Measurements from ENCODE around the gene MAPK9. TPM values are rescaled to one million over a fixed set of nuclear protein-coding genes. Genes with fewer than 3 reads are reported as not detected.

MAPK9 gene
- total RNA-seq, 1 experiment from 2014 or later: 26.6 TPM

DNA sequence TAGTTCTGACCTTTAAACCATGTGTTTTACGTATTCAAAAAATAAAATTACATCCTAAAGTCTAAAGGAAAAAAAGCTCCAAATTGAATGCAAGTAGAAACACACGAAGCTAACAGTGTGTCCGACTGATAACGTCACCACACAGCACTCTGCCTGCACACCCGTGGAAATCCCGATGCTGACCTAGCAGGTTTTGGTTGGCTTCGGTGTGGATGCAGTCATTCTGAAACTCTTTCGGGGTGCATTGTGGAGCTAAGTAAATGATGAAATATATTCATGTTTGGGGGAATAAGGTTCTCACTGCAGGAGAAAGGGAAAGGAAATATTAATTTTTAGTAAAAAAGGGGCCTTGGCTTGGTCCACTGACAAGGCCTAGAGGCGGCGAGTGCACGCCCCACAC, 84.9 kb downstream of the MAPK9 start:
- DNase-seq (ENCODE audit: low read depth): no peak

DNA sequence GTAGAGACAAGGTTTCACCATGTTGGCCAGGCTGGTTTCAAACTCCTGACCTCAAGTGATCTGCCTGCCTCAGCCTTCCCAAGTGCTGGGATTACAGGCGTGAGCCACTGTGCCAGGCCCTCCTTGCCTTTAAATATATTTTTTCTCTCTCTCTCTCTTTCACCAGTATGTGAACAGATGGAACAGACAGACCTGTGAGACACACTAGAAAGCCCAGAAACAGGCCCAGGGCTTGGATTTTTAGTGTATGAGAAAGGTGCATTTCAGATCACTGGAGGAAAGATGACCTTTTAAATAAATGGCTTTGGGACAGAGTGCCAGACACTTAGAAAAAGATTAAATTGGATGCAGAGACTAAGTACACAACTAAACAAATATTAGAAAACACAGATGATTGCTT, 86.0 kb downstream of the MAPK9 start:
- DNase-seq (ENCODE audit: low read depth): no peak

DNA sequence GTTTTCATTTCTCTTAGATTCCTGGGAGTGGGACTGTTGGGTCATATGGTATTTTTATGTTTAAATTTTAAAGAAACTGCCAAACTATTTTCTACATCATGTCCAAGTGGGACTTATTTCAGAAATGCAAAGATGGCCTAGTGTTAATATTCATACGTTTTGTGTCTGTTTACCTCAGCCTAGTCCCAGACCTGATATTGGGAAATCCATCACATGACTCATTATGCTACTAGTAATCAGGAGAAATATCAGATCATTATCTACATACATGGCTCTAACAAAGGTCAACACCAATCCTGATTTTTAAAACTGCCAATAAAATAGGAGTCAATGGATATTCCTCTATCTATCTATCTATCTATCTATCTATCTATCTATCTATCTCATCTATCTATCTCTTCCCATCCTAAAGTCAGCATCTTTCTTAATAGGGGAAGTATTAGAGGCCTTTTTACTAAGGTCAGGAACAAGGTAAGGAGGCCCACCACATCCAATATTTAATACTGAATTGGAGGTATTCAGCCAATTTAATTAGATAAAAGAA, 87.5 kb downstream of the MAPK9 start:
- DNase-seq (ENCODE audit: low read depth): no peak

DNA sequence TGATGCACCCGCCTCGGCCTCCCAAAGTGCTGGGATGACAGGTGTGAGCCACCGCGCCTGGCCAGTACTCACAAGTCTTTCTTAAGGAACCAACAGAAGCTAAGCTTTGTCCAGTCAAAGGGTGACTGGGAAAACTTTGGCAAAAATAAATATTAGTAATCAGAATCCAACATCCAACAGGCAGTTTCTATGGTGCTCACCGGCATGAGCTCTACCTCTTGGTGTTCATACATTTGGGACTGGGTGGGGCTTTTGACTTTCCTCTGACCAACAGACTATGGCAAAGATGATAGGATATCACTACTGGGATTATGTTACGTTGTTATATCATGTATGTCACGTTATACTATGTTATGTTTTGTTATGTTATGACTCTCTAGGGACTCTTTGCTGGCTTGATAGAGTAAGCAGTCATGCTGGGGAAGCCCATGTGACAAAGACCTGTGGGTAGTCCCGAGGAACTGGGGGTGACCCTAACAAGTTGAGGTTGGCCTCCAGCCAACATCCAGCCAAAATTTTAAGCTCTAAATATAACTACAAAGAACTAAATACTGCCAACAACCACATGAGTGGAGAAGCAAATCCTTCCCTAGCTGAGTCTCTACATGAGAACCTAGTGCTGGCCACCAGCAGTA, 88.8 kb downstream of the MAPK9 start:
- DNase-seq (ENCODE audit: low read depth): no peak

DNA sequence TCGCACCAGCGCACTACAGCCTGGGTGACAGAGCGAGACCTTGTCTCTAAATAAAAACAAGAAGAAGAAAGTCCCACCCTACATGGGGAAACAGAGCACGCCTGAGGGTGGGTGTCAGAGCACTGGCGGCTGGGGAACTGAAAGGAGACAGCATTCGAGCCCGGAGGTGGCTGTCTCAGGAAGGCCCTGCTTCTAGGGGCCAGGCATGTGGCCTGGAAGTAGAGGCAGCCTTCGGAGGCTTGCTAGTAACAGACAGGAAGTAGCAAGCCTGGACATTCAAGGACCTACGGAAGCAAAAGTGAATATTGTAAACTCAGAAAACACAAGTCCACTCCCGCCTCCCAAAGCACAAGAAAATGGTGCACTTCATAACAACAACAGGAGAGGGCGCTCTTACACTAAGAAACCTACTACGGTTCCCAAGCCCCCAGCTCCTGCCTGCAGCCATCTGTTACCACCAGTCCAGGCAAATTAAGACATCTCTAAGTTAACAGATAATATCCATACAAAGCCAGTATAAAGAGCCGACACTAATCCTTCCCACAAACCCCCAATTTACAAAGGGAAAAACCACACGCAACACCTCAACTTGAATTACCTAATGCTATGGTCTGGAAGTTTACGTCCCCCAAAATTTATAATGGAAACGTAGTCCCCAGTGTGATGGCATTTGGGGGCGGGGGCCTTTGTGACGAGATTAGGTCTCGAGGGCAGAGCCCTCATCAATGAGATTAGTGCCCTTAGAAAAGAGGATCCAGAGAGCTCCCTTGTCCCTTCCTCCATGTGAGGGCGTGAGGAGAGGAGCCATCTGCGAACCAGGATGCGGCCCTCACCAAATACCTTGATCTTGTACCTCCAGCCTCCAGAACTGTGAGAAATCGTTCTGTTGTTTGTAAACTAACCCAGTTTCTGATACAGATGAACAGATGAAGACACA, 90.6 kb downstream of the MAPK9 start:
- DNase-seq (ENCODE audit: low read depth): peak; percentile 17

DNA sequence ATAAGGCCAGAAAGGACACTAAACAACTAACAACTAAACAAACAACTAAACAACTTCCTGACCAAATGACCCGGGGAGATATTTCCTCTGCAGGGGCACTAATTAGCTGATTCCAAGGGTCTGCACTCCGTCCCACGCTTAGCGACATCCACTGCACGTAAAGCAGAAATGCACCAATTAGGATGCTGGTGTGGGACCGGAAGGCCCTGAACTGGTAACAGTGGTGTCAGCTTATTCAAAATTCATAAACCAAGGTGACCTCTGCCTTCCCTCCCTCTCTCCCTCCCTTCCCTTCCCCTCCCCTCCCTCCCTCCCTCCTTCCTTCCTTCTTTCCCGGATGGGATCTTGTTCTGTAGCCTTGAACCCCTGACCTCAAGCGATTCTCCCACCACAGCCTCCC, 92.5 kb downstream of the MAPK9 start:
- no peak for DNase-seq (ENCODE audit: low read depth)

DNA sequence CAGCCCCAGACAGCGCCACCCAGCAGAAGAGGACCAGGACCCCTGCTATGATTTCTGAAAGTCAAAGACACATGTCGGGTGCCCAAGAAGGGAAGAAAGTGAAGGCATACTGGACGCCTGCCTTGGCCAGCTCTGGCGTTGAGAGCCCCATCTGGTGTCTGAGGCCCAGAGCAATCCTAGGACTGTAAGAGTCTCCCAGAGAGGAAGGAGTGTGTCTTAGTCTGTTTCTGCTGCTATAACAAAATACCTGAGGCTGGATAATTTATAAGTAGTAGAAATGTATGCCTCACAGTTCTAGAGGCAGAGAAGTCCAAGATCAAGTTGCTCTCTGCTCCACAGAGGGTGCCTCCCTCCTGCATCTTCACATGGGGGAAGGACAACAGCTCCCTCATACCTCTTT, 93.7 kb downstream of the MAPK9 start:
- no peak for DNase-seq (ENCODE audit: low read depth)

DNA sequence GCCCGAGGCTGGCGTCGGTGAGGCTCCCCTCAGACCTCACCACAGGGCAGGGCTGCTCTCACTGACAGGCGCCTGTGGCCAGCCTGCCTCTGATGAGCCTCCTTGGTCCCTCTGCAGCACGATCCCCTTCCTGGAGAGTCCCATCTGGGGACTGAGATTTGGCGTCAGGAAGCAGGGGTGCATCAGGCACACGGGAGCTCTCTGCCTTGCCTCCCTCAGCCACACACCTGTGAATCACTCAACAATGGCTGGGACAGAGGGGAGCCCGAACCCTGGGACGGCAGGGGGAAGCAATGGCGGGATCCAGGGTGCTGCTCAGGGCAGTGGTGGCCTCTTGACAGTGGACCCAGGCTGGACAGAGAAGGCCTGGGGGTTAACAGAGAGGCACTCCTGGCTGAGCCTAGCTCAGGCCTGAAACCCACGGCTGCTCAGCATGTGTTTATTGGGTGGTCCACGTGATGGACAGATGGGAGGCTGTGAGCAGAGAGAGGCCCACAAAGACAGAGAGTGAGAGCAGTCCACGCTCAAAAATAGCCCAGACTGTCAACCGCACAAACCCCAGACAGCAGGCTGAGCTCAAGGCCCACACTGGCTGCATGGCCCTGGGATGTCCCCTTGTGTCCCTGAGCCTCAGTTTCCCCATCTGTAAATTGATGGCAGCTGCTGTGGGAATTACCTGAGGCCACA, 94.7 kb downstream of the MAPK9 start:
- no peak for DNase-seq (ENCODE audit: low read depth)

DNA sequence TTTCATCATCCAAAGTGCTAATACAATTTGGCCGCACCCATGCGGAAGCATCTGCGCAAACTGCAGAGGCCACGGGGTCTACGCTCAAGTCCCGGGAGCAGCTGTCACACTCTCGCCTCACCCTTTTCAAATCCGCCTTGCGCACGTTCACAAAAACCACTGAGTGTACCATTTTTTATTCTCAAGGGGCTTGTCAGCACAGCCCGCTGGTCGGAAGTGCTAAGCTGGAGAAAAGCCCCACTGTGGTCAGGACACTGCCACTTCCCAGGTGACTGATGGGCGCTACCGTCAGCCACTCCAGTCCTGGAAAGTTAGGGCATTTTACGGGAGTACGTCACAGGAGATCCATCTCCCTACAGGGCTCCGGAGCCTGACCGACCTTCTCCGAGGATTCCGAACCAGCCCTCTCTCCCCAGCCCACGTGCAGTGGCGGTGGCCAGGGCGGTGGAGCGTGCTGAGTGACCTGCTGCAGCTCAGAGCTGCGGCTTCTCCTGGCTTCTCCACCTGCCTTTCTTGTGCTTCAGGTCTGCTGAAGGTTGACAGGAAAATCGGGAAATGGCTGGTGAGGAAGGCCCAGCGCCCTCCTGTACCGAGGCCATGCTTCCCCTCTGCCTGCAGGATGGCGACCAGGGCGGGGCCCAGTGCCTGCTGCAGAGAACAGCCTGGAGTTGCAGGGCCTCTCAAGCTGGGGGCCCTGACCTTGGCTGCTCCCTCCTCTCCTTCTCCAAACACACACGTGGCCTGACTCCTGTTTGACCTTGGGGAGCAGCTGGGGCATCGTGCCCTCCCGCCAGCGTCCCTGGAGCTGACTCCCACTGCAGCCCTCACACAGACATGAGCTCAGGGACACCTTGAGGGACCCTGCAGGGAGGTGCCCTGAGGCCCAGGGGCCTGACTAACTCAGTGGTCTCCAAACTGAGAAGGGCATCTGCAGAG, 97.2 kb downstream of the MAPK9 start:
- no peak for DNase-seq (ENCODE audit: low read depth)

DNA sequence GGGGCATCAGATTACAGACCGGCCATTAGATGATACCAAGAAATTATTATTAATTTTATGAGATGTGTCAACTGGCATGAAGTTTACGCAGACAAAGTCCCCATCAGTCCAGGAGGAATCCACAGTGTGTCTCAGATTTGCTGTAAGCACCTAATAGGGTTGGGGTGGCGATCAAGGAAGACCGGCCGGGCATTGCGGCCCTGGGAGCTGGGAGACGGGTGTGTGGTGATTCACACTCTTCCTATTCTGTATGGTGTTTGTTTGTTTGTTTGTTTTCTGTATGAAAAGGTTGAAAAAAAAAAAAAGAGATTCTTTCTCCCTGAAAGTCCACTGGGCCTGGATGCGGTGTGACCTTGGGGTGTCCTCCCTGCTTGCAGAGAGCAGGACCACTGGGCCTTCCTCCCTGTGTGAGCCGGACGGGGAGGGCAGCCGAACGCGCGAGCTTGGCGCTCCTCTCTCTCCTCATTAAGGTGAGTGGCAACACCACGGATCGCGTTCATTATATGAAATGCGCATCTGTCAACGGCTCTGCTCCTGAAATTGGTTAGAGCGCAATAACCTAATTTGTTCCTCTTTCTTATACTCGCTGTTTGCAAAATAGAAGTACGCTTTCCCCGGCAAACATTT, 98.0 kb downstream of the MAPK9 start:
- no peak for DNase-seq (ENCODE audit: low read depth)

DNA sequence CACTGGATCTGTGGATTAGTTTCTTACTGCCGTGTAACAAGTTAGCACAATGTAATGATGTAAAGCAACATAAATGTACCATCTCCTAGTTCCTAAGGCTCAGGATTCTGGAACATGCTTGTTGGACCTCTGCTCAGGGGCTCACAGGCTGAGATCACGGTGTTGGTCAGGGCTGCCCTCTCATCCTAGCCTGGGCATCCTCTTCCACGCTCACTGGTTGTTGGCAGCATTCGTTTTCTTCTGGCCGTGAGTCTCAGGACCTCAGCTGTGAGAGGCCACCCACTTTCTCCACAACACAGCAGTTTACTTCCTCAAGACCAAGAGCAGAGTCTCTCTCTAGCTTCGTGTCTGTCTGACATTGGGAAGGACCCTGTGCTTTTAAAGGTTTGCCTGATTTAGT, 100.2 kb downstream of the MAPK9 start:
- no peak for DNase-seq (ENCODE audit: low read depth)

DNA sequence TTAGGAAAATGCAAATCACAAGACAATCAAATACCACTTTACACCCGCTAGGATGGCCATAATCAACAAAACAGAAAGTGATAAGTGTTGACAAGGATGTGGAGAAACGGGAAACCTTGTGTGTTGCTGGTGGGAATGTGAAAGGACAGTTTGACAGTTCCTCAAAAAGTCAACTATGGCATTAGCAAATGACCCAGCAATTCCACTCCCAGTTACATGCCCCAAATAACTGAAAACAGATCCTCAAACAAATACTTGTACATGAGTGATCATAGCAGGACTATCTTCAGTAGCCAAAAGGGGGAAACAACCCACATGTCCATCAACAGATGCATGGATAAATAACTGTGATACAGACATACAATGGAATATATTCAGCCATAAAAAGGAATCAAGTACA, 104.1 kb downstream of the MAPK9 start:
- DNase-seq (ENCODE audit: low read depth): no peak

Other genes starting within 250 kb of the MAPK9 start
- gene RNF130, start 220.3 kb downstream of the MAPK9 start, total RNA-seq (2014; rRNA removed; shearing (Covaris generic)): 34.5 and 43.4 TPM in 2 replicates
- not detected in 2 replicates for gene RASGEF1C, start 82.9 kb downstream of the MAPK9 start, total RNA-seq (2014; rRNA removed; shearing (Covaris generic))
- gene GFPT2, start 61.3 kb upstream of the MAPK9 start, total RNA-seq (2014; rRNA removed; shearing (Covaris generic)): 105 and 112 TPM in 2 replicates
- 7.5 and 20.9 TPM in 2 replicates for gene CNOT6, start 202.3 kb upstream of the MAPK9 start, total RNA-seq (2014; rRNA removed; shearing (Covaris generic))

Data from HT1080 (cell line).